HG03135 (cell line): ENCODE data around the gene FCN1.

Experiments
- ATAC-seq: cut with Tn5 transposase; IDR thresholded peaks from one replicate; pipeline ENCODE4 v1.9.1; 2021; ENCODE audit warnings: mild to moderate bottlenecking, moderate library complexity; ENCODE audit not compliant: unreplicated experiment

FCN1 gene

GRCh38 chr9:134894136-134894860 is 23.4 kb downstream of the FCN1 start:
- no peak for ATAC-seq

GRCh38 chr9:134892820-134893420 is 24.8 kb downstream of the FCN1 start:
- no peak for ATAC-seq

GRCh38 chr9:134892221-134892620 is 25.5 kb downstream of the FCN1 start:
- ATAC-seq = no peak

GRCh38 chr9:134891713-134892112 is 26.0 kb downstream of the FCN1 start:
- ATAC-seq = no peak

- ATAC-seq = no peak
Measured at GRCh38 chr9:134891053-134891452, 26.7 kb downstream of the FCN1 start.

- ATAC-seq = no peak
Measured at GRCh38 chr9:134890155-134890495, 27.6 kb downstream of the FCN1 start.

GRCh38 chr9:134889386-134890154 is 28.1 kb downstream of the FCN1 start:
- ATAC-seq = no peak

GRCh38 chr9:134888603-134889190 is 29.0 kb downstream of the FCN1 start:
- no peak for ATAC-seq

- ATAC-seq = no peak
Measured at GRCh38 chr9:134887686-134888602, 29.8 kb downstream of the FCN1 start.

- ATAC-seq = no peak
Measured at GRCh38 chr9:134887219-134887618, 30.5 kb downstream of the FCN1 start.

GRCh38 chr9:134886413-134886913 is 31.2 kb downstream of the FCN1 start:
- no peak for ATAC-seq

GRCh38 chr9:134885679-134886412 is 31.9 kb downstream of the FCN1 start:
- ATAC-seq = no peak

- ATAC-seq = no peak
Measured at GRCh38 chr9:134885001-134885678, 32.6 kb downstream of the FCN1 start.

GRCh38 chr9:134884492-134884891 is 33.2 kb downstream of the FCN1 start:
- ATAC-seq = no peak

GRCh38 chr9:134883040-134883782 is 34.5 kb downstream of the FCN1 start:
- no peak for ATAC-seq

- no peak for ATAC-seq
Measured at GRCh38 chr9:134882204-134882785, 35.4 kb downstream of the FCN1 start.

- no peak for ATAC-seq
Measured at GRCh38 chr9:134881313-134881670, 36.4 kb downstream of the FCN1 start.
